HG03571 (cell line): ENCODE results near the gene SYT1.
"Not testable (repeated sequence)": the region's sequence is repeated elsewhere in the genome, so short reads cannot be mapped to it uniquely, and the experiment has no call there.

Experiments used
- ATAC-seq: cut with Tn5 transposase; IDR thresholded peaks from one replicate; pipeline ENCODE4 v1.9.1; 2021; ENCODE audit not compliant: unreplicated experiment

The SYT1 gene

GRCh38 chr12:78864403-78864869 lies at the start of gene SYT1:
TSS of gene SYT1 (plus strand) at chr12:78864774.
- ATAC-seq: no peak

- no peak for ATAC-seq
Observed at GRCh38 chr12:78818487-78818886, 46.1 kb upstream of the SYT1 start.

DNA sequence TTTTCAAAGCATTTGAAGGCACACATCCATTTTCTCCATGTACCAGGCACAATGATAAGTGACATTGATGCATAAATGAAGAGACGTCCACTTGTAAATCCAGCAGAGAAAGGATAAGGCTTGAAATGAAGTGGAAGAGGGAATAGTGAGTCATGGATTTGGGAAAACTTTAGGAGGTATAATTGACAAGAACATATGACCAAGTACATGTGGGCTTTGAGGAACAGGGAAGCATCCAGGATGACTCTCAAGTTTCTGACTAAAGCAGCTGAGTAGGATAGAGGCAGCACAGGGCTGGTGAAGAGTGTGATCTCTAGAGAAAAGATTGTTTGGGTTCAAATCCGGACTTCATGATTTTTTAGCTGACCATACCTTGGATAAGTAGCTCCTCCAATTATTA lies 43.6 kb upstream of the SYT1 start:
- ATAC-seq: no peak

- ATAC-seq: no peak
Observed at GRCh38 chr12:78824918-78825317, 39.7 kb upstream of the SYT1 start.

- no peak for ATAC-seq
Observed at GRCh38 chr12:78829690-78830089, 34.9 kb upstream of the SYT1 start.

DNA sequence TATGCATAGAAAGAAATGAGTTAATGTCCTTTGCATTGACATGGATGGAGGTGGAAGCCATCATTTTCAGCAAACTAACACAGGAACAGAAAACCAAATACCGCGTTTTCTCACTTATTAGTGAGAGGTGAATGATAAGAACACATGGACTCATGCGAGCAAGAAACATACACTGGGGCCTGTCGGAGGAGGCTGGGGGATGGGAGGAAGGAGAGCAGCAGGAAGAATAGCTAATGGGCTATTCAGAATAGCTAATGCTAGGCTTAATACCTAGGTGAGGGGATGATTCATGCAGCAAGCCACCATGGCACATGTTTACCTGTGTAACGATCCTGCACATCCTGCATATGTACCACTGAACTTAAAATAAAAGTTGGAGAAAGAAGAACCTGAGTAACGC lies 29.1 kb upstream of the SYT1 start:
- no peak for ATAC-seq

- not testable (repeated sequence) for ATAC-seq
Observed at GRCh38 chr12:78840518-78841019, 24.0 kb upstream of the SYT1 start.

DNA sequence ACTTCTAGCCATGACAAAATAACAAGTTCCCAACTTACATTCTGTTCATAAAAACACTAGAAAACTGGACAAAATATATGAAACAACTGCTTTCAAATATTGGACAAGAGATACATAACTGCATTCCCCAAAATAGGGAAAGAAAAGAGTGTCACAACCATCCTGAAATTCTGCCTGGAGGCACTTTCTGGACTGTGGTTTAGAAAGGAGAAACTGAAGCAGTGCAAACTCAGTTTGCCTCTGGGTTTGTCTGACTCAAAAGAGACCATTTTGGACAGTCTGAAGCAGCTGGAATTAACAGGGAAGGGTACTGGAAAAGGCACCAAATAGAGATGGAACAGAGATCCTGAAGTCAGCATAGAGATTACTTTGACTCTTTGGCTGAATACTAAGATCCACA lies 11.3 kb upstream of the SYT1 start:
- no peak for ATAC-seq

- ATAC-seq: peak; percentile 53
Observed at GRCh38 chr12:78863482-78864402, 832 bp upstream of the SYT1 start.

GRCh38 chr12:78864870-78865463 lies 393 bp downstream of the SYT1 start:
- no peak for ATAC-seq

DNA sequence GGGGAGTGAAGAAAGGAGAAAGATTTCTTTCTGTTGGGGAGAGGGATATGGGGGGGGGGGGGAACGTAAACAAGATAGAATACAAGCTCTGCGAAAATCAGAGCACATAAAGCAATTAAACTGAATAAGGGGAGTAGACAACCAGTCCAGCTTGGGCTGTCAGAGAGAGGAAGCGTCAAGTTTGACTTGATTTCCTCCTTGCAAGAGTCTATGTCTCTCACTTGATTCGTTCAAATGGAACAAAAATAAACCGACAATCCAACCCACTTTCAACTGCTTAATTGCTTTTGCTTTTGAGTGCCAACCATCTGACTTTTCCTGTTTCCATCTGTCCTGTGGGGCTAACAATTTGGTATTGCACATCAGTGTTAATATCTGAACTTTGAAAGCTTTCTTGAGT lies 942 bp downstream of the SYT1 start:
- ATAC-seq: no peak

DNA sequence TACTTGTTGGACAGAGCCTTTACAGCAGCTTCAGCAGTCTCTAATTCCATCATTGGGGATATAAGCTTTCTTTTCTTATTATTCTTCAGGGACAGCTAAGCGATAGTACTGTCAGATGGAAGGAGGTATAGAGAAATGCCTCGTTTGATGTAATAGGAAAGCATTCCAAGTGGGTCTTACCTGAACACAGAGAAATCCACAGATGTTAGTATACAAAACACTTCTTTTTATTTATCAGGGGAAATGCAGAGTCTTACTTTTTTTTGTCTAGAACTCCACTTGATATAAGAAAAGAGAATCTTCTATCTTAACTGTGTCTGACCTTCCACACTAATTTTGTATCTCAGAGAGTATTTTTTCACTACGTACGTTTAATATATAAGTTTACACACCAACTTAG lies 1.9 kb downstream of the SYT1 start:
- ATAC-seq: no peak

DNA sequence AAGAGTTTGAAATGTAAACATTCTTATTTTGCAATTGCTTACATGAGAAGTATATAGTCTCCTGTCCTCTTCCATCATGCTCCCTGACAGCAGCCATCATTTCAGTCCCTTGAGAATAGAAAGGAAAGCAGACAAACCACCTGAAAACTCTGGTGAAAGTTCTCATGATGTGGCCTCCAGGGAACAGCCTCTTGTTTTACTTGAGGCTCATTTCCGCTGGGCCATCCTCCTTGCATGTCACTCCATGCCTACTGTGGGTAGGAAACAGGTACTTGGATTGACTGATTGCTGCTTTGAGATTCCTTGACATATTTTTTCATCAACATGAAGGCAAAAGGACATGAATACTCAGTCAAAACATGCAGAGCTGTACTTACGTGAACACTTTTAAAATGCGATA lies 6.0 kb downstream of the SYT1 start:
- no peak for ATAC-seq

- no peak for ATAC-seq
Observed at GRCh38 chr12:78871566-78871965, 7.0 kb downstream of the SYT1 start.

DNA sequence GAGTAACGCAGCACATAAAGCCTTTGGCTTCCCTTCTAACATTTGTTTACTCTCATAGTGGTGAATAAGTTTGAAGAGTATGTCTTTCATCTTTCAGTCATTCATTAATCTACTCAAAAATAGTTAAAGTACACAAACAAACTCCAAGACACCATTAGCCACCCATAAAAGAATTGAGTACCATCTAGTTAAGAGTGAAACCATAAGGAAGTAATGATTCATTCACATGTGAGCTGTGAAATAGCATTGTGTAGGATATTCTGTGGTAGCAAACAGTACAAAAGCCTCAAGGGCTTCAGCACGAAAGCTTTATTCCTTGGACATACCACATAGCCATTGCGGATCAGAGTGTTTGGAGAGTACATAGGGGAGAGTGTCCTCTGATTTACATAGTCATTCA lies 13.9 kb downstream of the SYT1 start:
- ATAC-seq: no peak

GRCh38 chr12:78878866-78879265 lies 14.3 kb downstream of the SYT1 start:
- ATAC-seq: no peak

DNA sequence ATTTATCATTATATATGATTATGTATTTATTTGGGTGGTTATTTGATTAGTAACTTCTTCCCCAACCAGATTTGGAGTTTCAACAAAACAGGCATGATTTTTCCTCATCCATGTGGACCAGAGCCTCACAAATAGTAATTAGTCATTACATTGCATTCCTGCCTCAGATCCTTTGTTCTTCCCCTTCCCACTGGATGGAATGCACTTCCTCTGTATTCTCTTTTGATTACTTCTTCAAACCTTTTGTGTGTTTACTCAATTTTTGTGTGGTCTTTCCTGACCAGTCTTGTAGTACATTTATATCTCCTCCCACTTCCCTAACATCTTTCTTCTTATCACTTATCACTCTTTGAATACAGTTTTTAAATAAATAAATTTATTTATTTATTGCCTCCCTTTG lies 15.5 kb downstream of the SYT1 start:
- ATAC-seq: no peak

DNA sequence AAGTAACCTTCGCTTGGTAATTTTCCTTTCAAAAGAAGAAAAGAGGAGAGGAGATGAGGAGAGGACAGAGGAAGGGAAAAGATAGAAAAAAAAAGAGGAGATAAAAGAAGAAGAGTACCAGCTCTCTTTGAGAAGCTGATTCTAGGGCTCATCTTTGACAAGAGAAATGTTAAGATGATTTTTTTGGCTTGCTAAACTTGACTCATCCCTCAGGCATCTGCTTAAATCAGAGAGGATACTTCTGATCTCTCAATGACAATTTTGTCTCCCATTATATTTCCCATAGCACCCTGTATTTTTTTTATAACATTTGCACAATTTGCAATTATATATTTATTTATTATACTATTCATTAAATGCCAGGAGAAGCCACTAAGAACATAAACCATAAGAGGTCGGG lies 17.1 kb downstream of the SYT1 start:
- no peak for ATAC-seq

DNA sequence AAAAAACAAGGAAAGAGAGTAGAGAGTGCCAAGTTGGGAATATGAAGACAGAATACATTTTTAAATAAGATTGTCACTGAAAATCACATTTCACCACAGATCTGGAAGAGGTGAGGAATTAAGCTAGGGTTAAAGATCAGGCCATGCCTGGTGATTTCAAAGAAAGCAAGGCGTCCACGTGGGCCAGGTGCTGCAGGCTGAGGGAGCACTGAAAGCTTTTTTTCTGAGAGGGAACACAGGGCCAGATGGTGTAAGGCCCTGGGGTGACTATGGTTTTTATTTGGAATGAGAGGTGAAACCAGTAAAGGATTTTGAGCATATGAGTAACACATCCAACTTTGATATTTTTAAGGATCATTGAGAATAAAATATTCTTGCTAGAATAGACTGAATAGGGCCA lies 20.9 kb downstream of the SYT1 start:
- ATAC-seq: no peak

DNA sequence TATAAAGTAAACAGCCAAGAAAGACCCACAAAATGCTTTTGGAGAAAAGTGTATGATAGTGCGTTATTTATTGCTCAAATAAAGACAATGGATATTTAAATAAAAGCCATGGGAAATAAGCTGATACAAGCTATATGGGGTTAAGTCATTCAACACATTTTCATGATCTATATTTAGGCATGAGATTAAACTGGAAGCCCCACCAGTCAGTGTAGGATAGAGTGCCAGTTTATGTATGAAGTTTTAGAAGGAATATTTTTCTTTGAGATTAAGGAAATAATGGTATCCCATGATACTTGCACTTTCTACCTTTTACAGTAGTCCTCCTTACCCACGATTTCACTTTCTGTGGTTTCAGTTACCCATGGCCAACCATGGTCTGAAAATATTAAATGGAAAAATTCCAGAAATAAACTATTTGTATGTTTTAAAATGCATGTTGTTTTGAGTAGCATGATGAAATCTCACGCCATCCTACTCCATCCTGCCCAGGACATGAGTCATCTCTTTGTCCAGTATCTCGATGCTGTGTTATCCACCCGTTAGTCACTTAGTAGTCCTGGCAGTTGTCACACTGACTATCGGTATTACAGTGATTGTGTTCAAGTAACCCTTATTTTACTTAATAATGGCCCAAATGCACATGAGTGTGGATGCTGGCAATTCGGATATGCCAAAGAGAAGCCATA lies 22.3 kb downstream of the SYT1 start:
- no peak for ATAC-seq

DNA sequence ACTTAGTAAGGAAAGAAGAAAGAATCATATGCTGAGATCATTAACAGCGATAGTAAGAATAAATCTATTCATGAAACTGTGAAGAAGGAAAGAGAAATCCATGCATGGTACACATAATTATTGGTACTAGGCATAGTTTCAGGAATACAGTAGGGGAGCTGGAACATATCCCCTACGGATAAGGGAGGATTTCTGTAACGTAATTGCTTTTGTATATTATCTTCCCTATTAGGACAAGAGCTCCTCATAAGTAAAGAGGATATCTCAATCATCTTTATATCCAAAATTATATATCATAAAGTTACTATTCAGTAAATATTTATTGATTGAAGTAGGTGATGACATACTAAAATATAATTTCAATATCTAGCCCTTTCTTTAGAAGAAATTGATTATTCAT lies 22.9 kb downstream of the SYT1 start:
- no peak for ATAC-seq

DNA sequence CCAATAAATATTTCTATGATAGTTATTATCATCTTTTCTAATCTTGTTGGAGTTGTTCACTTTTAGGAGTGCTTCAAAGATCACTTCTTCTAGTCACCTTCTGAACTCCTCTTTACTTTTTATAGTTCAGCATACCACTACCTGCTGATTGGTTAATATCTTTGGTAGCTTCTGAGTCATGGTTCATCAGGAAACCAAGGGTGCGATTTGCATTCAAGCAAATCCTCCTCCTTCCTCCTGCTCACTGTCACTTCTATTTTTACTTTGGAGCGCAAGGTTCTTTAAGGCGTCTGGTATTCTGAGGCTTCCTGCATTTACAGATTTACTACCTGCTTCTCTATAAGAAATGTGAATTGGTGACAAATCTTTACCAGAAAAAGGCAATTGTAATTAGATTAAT lies 24.0 kb downstream of the SYT1 start:
- ATAC-seq: peak; percentile 92
